GM10266 (cell line): ENCODE results near the gene MAST4.

ENCODE experiments used
- DNase-seq: peaks from one replicate; pipeline ENCODE4 v3.0.0; 2012; ENCODE audit errors: extremely low spot score
- CTCF ChIP-seq: IDR thresholded peaks from 2 replicates; pipeline ENCODE4 v1.5.1; 2012; ENCODE audit warnings: mild to moderate bottlenecking, low read depth; ENCODE audit not compliant: control insufficient read depth, insufficient read depth; ENCODE audit errors: missing control alignments

The MAST4 gene

GRCh38 chr5:67009028-67009427, 412.8 kb downstream of the MAST4 start:
- TF ChIP-seq CTCF = no peak
- DNase-seq = no peak

- no peak for DNase-seq
- TF ChIP-seq CTCF = no peak
Measured at GRCh38 chr5:67010684-67011409, 414.7 kb downstream of the MAST4 start.

- no peak for DNase-seq
- no peak for TF ChIP-seq CTCF
Measured at GRCh38 chr5:67011422-67011821, 415.2 kb downstream of the MAST4 start.

GRCh38 chr5:67012171-67012570, 416.0 kb downstream of the MAST4 start:
- no peak for DNase-seq
- TF ChIP-seq CTCF = no peak

GRCh38 chr5:67013719-67014118, 417.5 kb downstream of the MAST4 start:
- TF ChIP-seq CTCF = no peak
- no peak for DNase-seq

GRCh38 chr5:67014191-67014590, 418.0 kb downstream of the MAST4 start:
- DNase-seq = no peak
- no peak for TF ChIP-seq CTCF

- DNase-seq = no peak
- no peak for TF ChIP-seq CTCF
Measured at GRCh38 chr5:67014957-67015400, 418.8 kb downstream of the MAST4 start.
